Fibroblast of the aortic adventitia (primary cell): ENCODE results near the gene NTRK3. TPM values are rescaled to one million over a fixed set of nuclear protein-coding genes. Genes with fewer than 3 reads are reported as not detected.

ENCODE experiments used
- DNase-seq: peaks from one replicate; pipeline ENCODE4 v3.0.0-alpha.2; 2010; ENCODE audit warnings: low read depth
- H3K4me3 ChIP-seq: 2 replicates; pipeline ENCODE4 v1.5.1; 2011; ENCODE audit warnings: low read depth, mild to moderate bottlenecking, control low read depth, low read length, moderate library complexity
- total RNA-seq: library from RNA; depleted of rRNA; stranded (reverse); fragments of >200 nt; gene quantifications from 2 replicates; pipeline ENCODE4 v1.2.3, GENCODE V29; 2012; ENCODE audit warnings: low replicate concordance
- TF ChIP-seq, protein P1 (sequence below): IDR thresholded peaks from 2 replicates; pipeline ENCODE4 v1.5.1; 2011; ENCODE audit warnings: mild to moderate bottlenecking, low read length, control low read depth, inconsistent platforms; ENCODE audit not compliant: insufficient read depth

Gene NTRK3
- total RNA-seq, 1 donor: 19.6 TPM

DNA sequence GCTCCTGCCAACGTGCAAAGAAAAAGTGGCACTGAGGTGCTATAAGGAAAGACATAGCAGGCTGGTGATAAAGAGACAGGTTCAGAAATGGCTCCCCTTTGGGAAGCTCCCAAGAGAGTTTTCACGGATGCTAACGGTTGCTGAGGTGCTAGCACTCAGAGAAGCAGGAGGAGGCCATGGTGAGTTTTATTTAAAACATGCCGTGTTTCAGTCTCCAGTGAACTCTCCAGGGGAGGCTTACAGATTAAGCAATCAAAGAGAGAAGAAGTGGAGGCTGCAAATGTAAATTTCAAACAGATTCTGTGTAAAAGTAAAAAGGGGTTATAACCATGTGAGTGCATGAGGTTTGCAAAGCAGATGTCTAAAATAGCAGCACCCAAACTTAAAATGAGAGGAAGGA lies 346.2 kb downstream of the NTRK3 start:
- H3K4me3 ChIP-seq: no peak overlapping the region
- TF ChIP-seq, protein P1, sequence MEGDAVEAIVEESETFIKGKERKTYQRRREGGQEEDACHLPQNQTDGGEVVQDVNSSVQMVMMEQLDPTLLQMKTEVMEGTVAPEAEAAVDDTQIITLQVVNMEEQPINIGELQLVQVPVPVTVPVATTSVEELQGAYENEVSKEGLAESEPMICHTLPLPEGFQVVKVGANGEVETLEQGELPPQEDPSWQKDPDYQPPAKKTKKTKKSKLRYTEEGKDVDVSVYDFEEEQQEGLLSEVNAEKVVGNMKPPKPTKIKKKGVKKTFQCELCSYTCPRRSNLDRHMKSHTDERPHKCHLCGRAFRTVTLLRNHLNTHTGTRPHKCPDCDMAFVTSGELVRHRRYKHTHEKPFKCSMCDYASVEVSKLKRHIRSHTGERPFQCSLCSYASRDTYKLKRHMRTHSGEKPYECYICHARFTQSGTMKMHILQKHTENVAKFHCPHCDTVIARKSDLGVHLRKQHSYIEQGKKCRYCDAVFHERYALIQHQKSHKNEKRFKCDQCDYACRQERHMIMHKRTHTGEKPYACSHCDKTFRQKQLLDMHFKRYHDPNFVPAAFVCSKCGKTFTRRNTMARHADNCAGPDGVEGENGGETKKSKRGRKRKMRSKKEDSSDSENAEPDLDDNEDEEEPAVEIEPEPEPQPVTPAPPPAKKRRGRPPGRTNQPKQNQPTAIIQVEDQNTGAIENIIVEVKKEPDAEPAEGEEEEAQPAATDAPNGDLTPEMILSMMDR: no peak
- DNase-seq: no peak

GRCh38 chr15:87907676-87908446 lies 348.7 kb downstream of the NTRK3 start:
- TF ChIP-seq, protein P1: no peak
- DNase-seq: no peak
- no peak overlapping the region for H3K4me3 ChIP-seq

DNA sequence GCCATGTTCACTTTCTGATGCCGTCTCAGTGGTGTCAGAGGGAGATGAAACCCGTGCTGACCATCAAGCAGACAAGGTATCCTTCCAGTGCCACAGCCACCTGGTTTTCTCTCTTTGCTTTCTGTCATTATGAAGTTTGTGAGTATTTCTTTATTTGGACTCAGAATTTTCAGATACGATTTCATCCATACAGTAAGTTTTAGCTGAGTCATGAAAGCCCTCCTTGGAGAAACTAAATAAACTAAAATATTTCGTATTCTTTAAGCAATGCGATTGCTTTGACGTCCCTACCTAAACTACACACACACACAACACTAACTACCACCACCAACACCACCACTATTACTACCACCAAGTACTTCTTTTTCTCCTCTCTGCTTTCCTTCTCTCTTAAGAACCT lies 350.1 kb downstream of the NTRK3 start:
- H3K4me3 ChIP-seq: no peak overlapping the region
- TF ChIP-seq, protein P1: no peak
- DNase-seq: no peak

DNA sequence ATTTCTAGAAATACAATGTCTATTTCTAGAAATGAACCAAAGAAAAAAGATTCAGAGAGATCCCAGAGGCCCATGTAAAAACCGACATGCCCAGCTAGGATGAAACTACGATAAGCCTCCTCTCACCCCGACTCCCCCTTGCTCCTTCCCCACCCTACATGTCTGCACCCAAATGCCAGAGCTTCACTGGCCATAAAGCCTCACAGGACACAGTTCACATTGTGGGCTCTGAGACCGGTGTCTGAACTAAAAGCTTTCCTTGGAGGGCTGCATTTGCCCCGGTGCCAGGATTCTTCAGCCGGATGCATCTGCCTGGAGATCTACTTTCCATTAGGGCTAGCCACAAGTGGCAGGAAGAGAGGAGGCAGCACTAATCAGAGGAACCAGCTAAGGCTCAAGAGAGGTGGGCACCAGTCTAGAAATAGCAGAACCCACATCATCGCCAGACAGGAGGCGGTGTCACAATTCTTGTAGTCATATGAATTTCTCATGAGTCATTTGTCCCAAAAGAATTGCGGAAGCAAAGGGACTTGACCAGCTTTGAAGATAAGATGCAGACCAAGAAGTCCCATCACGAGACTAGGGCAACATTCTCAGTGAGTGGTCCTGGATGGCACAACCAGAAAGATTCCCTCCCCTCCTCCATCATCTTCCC lies 353.6 kb downstream of the NTRK3 start:
- no peak overlapping the region for H3K4me3 ChIP-seq
- no peak for DNase-seq
- TF ChIP-seq, protein P1: no peak

- H3K4me3 ChIP-seq: no peak overlapping the region
- no peak for DNase-seq
- TF ChIP-seq, protein P1: no peak
Observed at GRCh38 chr15:87901926-87902690, 354.4 kb downstream of the NTRK3 start.

DNA sequence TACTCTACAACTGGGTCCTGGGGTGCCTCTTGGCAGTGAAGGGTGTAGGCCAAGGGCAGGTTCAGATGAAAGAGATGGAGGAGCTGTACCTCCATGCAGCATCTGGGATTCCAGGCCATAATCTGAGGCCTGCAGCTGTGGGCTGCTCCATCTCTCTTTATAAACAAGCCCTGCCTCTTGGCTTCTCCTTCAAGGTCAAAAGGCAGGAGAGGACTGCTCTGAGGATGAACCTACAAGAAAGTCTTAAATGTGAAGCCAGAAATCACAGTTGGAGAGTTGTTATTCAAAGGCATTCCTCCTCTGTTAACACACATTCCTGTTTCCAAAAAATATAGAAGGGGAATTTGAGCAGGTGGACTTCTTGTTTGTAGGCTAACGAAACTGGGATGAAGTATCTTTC lies 355.5 kb downstream of the NTRK3 start:
- DNase-seq: no peak
- H3K4me3 ChIP-seq: no peak overlapping the region
- TF ChIP-seq, protein P1: no peak
